Putamen (tissue), 1 donor: ENCODE measurements around the gene MLC1.
"Not testable (repeated sequence)": the region's sequence is repeated elsewhere in the genome, so short reads cannot be mapped to it uniquely, and the experiment has no call there.

Source experiments
- DNase-seq: peaks from one replicate; pipeline ENCODE4 v3.0.0-alpha.2; 2016; ENCODE audit warnings: low spot score

The MLC1 gene

GRCh38 chr22:50102946-50103345 is 17.7 kb upstream of the MLC1 start:
- DNase-seq: no peak

GRCh38 chr22:50101870-50102565 is 16.8 kb upstream of the MLC1 start:
- DNase-seq: no peak

GRCh38 chr22:50098052-50098451 is 12.8 kb upstream of the MLC1 start:
- no peak for DNase-seq

- DNase-seq: no peak
Observed at GRCh38 chr22:50092342-50092741, 7.1 kb upstream of the MLC1 start.

GRCh38 chr22:50091092-50091768 is 6.0 kb upstream of the MLC1 start:
- DNase-seq: no peak

- DNase-seq: no peak
Observed at GRCh38 chr22:50090412-50090714, 5.1 kb upstream of the MLC1 start.

GRCh38 chr22:50089682-50090411 is 4.6 kb upstream of the MLC1 start, which contains the start of gene MOV10L1:
MOV10L1 (plus strand) TSS chr22:50090006; CDS start chr22:50090089, 83 bp downstream.
- no peak for DNase-seq

GRCh38 chr22:50089231-50089630 is 4.0 kb upstream of the MLC1 start:
- DNase-seq: no peak

- no peak for DNase-seq
Observed at GRCh38 chr22:50088096-50088495, 2.9 kb upstream of the MLC1 start.

- no peak for DNase-seq
Observed at GRCh38 chr22:50087646-50088045, 2.4 kb upstream of the MLC1 start.

- DNase-seq: not testable (repeated sequence)
Observed at GRCh38 chr22:50086975-50087374, 1.7 kb upstream of the MLC1 start.

- DNase-seq: no peak
Observed at GRCh38 chr22:50086526-50086925, 1.3 kb upstream of the MLC1 start.

GRCh38 chr22:50084614-50085021 is 608 bp downstream of the MLC1 start:
- DNase-seq: no peak

GRCh38 chr22:50084080-50084477 is 1.1 kb downstream of the MLC1 start:
- no peak for DNase-seq

- no peak for DNase-seq
Observed at GRCh38 chr22:50083462-50084079, 1.7 kb downstream of the MLC1 start.

GRCh38 chr22:50082961-50083461 is 2.2 kb downstream of the MLC1 start:
- DNase-seq: no peak

GRCh38 chr22:50082197-50082715 is 3.0 kb downstream of the MLC1 start:
- no peak for DNase-seq

- DNase-seq: no peak
Observed at GRCh38 chr22:50081426-50082196, 3.6 kb downstream of the MLC1 start.

- no peak for DNase-seq
Observed at GRCh38 chr22:50080077-50080465, 5.2 kb downstream of the MLC1 start.

- no peak for DNase-seq
Observed at GRCh38 chr22:50078761-50079160, 6.5 kb downstream of the MLC1 start.

GRCh38 chr22:50078246-50078645 is 7.0 kb downstream of the MLC1 start:
- no peak for DNase-seq
